Epidermal melanocyte (primary cell): ENCODE results near the gene BANK1.

ENCODE experiments used
- DNase-seq: peaks from one replicate; pipeline ENCODE4 v3.0.0; 2011; ENCODE audit warnings: low spot score; ENCODE audit not compliant: insufficient read length

BANK1 gene

GRCh38 chr4:101956068-101956825 lies 165.7 kb downstream of the BANK1 start:
- no peak for DNase-seq

- no peak for DNase-seq
Observed at GRCh38 chr4:101958547-101958946, 168.0 kb downstream of the BANK1 start.

DNA sequence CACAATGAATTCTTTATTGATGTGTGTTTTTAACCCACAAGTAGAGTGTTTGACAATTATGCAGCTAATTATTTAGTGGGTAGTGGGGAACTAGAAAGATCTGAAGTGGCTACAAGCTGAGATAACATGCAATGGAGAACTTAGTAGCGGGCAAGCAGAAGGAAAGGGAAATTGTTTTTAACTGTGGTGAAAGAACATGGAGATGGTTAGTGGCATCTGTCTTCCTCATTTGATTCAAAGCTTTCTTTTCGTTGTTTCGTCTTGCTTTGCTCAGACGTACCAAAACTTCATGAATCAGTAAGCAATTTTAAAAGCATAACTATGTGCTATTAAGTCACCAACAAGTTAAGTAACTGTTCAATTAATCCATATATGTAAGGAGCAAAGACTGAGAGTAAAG lies 169.9 kb downstream of the BANK1 start:
- no peak for DNase-seq

- no peak for DNase-seq
Observed at GRCh38 chr4:101961144-101961543, 170.6 kb downstream of the BANK1 start.

DNA sequence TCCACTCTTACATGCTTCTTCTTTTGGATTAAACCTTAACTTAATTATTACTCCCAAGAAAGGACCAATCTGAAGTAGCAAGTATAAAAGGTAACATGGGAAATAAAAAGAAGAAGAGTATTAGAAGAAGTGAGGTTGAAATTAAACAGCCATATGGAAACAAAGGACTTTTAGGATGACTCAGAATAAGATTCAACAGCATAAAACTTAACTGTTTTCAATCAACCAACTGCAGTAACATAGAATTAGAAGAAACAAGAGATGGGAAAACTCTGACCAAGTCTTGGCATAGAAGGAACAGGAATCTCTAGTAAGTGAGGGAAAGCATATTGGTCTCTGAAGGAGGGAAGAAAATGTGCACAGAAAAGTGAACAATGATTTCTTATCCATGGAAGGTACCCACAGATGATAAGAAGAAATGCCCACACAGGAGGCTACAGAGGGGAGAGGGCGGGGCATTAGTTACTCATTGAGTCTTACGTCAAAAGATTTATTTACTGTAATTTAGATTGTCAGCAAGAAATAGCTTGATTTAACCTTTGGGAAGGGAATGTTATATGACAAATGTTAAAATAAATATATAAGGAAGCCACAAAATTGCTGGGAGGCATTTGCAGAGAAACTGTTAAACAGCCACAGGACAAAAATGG lies 177.3 kb downstream of the BANK1 start:
- DNase-seq, result no peak

DNA sequence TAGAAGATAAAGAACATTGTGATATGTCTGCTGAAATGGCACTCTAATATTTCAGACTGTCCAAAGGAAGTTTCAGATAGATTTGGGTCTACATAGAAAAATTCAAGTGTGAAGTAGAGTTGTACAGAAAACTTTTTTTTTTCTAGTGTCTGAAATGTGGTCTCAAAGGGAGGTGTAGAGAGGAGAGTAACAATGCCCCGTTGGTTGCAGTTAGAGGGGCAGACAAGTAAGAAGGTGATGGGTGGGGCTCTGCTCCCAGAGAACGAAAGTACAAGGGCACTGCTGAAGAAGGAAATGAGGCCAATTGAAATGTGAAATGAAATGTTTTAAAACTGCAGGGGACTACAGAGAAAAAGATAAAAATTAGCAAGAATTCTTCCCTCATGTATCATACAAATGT lies 177.8 kb downstream of the BANK1 start:
- no peak for DNase-seq

- DNase-seq, result no peak
Observed at GRCh38 chr4:101969965-101970364, 179.4 kb downstream of the BANK1 start.

DNA sequence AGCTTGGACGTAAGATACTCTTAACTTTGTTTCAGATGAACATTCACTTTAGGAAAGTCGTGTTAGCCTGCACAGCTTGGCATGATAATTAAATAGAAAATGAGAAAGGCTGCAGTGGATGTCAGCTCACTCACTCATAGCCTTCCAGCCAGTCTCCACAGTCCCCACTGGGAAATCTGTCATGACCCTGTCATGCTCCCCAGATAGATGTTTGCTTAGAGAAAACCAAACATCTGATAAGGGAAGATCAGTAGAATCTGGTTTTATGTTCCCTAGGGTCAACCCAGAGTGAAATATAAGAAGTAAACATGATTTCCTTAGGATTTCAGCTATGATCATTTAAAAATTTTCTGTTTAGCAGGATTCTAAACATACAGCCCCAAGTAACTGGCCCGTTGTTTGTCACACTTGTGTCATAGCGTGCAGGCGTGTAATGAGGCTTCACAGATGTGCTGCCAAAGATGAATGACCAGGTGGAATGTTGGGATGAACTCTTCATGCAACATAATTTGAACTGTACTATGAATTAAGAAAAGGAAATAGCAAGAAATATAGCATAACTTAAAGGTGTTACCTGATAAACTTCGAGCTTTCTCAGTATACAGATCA lies 180.1 kb downstream of the BANK1 start:
- no peak for DNase-seq

DNA sequence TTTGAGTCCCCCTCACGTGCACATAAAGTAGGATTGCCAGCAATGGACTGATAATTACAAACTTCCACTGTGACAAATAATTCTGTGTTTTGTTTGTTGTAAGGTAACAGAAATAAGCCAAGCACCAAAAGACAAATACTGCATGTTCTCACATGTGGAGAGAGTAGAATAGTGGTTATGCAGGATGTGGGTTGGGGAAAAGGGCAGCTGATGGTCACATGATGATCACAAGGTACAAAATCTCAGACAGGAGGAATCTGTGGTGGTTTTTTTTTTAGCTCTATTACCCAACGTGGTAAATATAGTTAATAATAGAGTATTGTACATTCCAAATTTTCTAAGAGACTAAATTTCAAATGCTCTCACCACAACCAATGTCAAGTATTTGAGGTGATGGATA lies 182.3 kb downstream of the BANK1 start:
- no peak for DNase-seq

- no peak for DNase-seq
Observed at GRCh38 chr4:101973361-101973760, 182.8 kb downstream of the BANK1 start.

DNA sequence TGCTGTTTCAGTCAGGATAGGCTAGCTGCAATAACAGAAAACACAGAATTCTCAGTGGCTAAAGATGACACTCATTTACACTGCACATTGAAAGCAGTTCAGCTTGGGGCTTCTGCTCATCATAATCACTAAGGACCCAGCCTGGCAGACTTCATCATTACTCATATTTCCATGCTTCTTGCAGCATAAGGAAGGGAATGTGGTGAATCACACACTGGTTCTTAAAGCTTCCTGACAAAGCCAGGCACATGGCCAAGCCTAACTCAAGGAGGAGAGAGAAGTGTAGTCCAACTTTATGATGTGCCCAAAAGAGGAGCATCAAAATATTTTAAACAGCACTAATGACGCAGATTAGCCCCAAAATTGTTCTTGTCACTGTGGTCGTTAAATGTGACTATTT lies 186.5 kb downstream of the BANK1 start:
- no peak for DNase-seq

DNA sequence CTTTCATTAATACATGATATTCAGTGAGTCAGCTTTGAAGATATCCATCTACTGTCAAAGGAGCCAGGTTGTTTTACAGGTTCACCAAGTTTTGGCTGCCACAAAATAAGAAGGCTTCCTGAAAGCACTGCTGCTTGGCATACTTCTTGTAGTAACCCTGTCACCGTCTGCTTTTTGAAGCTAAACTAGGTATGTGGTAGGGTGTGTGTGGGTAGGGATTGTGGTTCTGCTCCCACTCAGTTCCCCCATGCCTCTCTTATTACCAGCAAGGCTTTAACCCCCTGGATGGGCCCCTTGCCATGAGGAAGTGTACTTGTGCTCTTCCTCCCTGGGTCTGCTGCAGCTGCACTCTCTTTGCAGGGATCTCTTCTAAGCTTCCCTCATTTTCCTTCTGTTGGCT lies 191.2 kb downstream of the BANK1 start:
- no peak for DNase-seq

DNA sequence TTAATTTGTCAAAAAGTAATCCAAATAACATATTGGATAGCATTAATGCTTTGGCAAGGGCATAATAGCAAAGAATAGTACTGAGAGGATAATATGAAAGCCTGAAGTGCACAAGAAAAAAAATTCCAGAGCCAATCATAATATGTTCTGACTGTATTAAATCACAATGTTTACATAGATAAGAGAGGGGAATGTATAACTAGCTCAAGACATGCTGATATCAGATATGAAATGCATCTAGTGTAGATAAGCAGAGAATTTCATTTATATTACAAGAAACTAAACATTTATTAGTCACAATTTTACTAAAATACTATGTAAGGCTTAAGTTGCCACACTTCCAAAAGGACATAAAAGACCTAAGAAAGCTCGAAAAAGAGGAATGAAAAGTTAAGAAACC lies 193.3 kb downstream of the BANK1 start:
- DNase-seq, result no peak

DNA sequence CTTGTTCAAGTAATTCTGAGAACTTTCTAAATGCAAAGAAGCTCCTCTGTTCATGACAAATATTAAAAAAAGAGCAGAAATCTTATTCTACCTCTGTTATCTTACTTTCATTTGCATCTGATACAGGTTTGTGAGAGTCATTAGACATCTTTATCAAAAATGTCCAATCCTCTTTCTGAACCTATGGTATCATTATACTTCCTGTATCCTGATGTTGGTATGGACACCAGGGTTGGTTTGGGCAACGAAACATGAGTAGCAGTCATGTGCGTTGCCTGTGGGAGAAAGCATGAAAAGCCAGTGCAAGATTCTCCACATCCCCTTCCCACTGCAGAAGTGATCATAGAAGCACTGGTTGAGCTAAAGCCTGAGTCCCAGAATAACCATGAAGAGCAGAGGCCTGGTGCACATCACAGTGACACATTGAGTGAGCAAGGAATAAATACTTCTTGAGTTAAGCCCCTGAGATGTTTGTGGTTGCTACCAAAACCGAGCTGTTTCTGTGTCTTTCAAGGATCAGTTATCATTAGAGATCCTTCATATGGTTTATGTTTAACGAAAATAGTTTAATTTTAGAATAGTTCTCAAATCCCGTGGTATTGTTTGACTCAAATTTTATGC lies 197.2 kb downstream of the BANK1 start:
- no peak for DNase-seq

- no peak for DNase-seq
Observed at GRCh38 chr4:101989551-101989950, 199.0 kb downstream of the BANK1 start.

- DNase-seq, result no peak
Observed at GRCh38 chr4:101992446-101992845, 201.9 kb downstream of the BANK1 start.

GRCh38 chr4:101993002-101993841 lies 202.7 kb downstream of the BANK1 start:
- DNase-seq, result no peak

- no peak for DNase-seq
Observed at GRCh38 chr4:101993842-101994775, 203.6 kb downstream of the BANK1 start.

GRCh38 chr4:102007959-102008425 lies 217.5 kb downstream of the BANK1 start:
- DNase-seq, result no peak

DNA sequence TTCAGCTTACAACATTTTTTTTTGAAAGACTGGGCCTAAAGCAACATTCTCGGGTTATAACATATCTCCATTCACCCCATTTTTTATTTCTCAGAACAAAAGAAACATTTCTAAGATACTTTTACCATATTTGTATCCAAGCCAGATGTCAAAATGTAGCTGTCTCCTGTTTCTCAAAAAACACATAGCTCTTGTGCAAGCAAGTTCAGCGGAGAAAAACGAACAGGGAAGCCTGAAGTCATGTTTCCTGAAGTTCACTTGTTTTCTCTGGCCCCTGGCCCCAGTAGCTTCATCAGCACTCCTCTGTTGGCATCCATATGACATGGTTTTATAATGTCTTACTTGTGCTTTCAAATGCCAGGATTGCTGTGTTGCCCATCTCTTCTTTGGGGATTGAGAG lies 218.2 kb downstream of the BANK1 start:
- no peak for DNase-seq
